ENCODE results near the gene CYLD.

- TF ChIP-seq CTCF (optimal IDR thresholded peaks at IDR 0.05 in 1 of 3, IDR thresholded peaks at IDR 0.05 in 1 of 3, conservative IDR thresholded peaks at IDR 0.05 in 1 of 3; ENCODE audit: extremely low read depth in 1 of 3, insufficient read depth in 2 of 3, low read length in 3 of 3) (no peak), EZH2 (IDR thresholded peaks at IDR 0.05; ENCODE audit: low read length) (no peak)
Observed at GRCh38 chr16:50697881-50698767, 43.8 kb upstream of the CYLD start.
